ENCODE results near the gene CENPVL2.
"Not testable (repeated sequence)": the region's sequence is repeated elsewhere in the genome, so short reads cannot be mapped to it uniquely, and the experiment has no call there.

DNA sequence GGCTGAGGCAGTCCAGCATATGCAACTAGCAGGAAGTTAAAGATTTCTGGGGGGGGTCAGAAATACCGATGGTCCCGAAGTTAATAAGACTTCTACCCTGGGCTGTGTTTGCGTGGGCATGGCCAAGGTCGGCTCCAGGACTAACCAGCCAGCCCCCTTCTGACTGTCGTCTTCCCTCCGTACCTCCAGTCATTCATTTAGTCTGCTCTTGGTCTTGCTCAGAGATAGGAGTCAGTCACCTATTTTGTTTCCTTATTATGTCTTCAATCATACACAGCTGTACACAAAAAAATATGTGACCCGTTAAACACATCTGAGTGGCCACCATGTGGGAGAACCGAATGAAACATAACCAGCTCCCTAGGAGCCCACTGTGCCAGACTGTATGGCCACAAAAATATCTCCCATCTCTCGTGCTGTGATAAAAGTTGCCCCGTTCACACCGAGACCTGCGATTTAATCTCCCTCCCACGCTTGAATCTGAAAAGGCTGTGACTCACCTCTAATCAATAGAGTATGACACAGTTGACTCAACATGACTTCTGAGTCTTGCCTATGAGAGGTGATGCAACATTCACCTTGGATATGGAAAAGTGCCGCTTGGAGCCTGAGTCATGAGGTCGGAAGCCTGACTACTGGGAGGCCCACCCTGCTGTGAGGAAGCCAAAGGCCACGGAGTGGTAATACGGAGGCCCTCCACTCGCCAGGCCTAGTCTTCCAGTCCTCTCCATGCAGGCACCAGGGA is 2.8 kb downstream of the CENPVL2 start:
- not testable (repeated sequence) for TF ChIP-seq RXRA (IDR thresholded peaks at IDR 0.05; ENCODE audit: insufficient read depth, low read depth, low read length); POLR2A (IDR thresholded peaks at IDR 0.05; ENCODE audit: control extremely low read depth in 1 of 2, low read depth in 2 of 2, low read length in 2 of 2); EZH2 (IDR thresholded peaks at IDR 0.05; ENCODE audit: low read depth, low read length, severe bottlenecking); NANOG (IDR thresholded peaks at IDR 0.05; ENCODE audit: insufficient read depth, low read depth, low read length, poor library complexity, severe bottlenecking); ZNF274 (IDR thresholded peaks at IDR 0.05; ENCODE audit: borderline replicate concordance, extremely low read depth, low read length); POLR2AphosphoS5 (IDR thresholded peaks at IDR 0.05; ENCODE audit: low read depth, low read length); RAD21 (IDR thresholded peaks at IDR 0.05 in 1 of 2, conservative IDR thresholded peaks at IDR 0.05 in 1 of 2; ENCODE audit: low read depth in 2 of 2, low read length in 2 of 2); BACH1 (IDR thresholded peaks at IDR 0.05; ENCODE audit: low read length); KDM1A (IDR thresholded peaks at IDR 0.05; ENCODE audit: borderline replicate concordance, low read length); RFX5 (IDR thresholded peaks at IDR 0.05; ENCODE audit: borderline replicate concordance, low read depth, low read length)
- TF ChIP-seq, protein P1, sequence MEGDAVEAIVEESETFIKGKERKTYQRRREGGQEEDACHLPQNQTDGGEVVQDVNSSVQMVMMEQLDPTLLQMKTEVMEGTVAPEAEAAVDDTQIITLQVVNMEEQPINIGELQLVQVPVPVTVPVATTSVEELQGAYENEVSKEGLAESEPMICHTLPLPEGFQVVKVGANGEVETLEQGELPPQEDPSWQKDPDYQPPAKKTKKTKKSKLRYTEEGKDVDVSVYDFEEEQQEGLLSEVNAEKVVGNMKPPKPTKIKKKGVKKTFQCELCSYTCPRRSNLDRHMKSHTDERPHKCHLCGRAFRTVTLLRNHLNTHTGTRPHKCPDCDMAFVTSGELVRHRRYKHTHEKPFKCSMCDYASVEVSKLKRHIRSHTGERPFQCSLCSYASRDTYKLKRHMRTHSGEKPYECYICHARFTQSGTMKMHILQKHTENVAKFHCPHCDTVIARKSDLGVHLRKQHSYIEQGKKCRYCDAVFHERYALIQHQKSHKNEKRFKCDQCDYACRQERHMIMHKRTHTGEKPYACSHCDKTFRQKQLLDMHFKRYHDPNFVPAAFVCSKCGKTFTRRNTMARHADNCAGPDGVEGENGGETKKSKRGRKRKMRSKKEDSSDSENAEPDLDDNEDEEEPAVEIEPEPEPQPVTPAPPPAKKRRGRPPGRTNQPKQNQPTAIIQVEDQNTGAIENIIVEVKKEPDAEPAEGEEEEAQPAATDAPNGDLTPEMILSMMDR (IDR thresholded peaks at IDR 0.05; ENCODE audit: control extremely low read depth in 1 of 3, insufficient read depth in 1 of 3, low read depth in 1 of 3, low read length in 3 of 3): not testable (repeated sequence)
- TF ChIP-seq, protein P2, sequence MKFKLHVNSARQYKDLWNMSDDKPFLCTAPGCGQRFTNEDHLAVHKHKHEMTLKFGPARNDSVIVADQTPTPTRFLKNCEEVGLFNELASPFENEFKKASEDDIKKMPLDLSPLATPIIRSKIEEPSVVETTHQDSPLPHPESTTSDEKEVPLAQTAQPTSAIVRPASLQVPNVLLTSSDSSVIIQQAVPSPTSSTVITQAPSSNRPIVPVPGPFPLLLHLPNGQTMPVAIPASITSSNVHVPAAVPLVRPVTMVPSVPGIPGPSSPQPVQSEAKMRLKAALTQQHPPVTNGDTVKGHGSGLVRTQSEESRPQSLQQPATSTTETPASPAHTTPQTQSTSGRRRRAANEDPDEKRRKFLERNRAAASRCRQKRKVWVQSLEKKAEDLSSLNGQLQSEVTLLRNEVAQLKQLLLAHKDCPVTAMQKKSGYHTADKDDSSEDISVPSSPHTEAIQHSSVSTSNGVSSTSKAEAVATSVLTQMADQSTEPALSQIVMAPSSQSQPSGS (IDR thresholded peaks at IDR 0.05; ENCODE audit: low read length): not testable (repeated sequence)
- TF ChIP-seq, protein P3, sequence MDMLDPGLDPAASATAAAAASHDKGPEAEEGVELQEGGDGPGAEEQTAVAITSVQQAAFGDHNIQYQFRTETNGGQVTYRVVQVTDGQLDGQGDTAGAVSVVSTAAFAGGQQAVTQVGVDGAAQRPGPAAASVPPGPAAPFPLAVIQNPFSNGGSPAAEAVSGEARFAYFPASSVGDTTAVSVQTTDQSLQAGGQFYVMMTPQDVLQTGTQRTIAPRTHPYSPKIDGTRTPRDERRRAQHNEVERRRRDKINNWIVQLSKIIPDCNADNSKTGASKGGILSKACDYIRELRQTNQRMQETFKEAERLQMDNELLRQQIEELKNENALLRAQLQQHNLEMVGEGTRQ (IDR thresholded peaks at IDR 0.05; ENCODE audit: low read length): not testable (repeated sequence)
